GM12872 (cell line): ENCODE results near the gene MRPL42.

ENCODE experiments used
- CTCF ChIP-seq: IDR thresholded peaks from 3 replicates; pipeline ENCODE4 v1.5.1; 2011; ENCODE audit warnings: low read depth, mild to moderate bottlenecking, low read length, moderate library complexity; ENCODE audit not compliant: insufficient read depth

Gene MRPL42

GRCh38 chr12:93467351-93468007 is at the start of gene MRPL42:
TSS of gene MRPL42 (plus strand) at chr12:93467514. CDS start at chr12:93469286, 1,772 bp downstream.
- TF ChIP-seq CTCF = peak; percentile 87

GRCh38 chr12:93417967-93418480 is 49.3 kb upstream of the MRPL42 start:
- no peak for TF ChIP-seq CTCF

DNA sequence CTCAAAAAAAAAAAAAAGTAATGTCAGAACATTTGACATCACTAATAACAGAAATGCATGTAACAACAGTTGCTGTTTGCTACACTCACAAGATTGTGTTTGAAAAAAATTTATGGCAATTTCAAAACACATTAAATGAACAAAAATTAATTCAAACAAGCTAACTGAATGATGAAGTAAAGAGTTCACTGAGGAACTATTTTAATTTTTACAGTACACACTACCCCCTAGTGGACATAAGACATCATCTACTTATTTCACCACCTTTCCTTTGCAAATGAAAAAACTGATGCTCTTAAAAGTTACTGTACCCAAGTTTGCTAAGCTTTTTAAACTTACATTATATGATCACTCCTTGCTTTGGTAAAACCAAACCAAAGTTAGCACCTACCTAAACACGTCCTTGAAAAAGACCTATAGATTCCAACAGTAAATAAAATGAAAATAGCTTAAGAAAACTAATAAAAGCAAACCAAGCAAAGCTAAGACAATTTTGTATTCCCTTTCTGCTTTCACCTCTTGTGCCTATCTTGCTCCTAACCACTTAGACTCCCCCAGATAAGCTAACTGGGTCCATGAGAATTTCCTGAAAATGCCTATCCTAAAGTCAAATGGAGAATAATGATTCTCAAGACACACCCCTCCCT is 47.8 kb upstream of the MRPL42 start:
- TF ChIP-seq CTCF = peak; percentile 51

DNA sequence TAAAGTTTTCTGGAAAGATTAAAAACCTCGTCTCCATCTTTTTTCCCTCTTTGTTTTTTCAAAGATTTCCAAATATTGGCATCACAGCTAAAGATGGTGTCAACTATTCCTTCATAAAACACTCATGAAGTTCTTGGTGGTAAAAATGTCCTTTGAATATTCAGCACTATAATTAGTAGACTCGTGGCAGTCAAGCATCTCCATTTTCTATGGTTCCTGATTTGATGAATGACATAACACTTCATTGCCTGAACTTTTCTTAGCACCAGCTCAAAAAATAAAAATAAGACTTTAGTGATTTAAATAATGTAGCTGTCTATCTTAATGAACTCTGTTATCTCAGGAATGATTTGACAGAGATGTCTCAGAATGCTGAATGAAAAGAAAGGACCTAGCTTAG is 45.3 kb upstream of the MRPL42 start:
- TF ChIP-seq CTCF = no peak

- no peak for TF ChIP-seq CTCF
Observed at GRCh38 chr12:93425736-93426411, 41.4 kb upstream of the MRPL42 start.

- no peak for TF ChIP-seq CTCF
Observed at GRCh38 chr12:93426412-93426805, 40.9 kb upstream of the MRPL42 start.

DNA sequence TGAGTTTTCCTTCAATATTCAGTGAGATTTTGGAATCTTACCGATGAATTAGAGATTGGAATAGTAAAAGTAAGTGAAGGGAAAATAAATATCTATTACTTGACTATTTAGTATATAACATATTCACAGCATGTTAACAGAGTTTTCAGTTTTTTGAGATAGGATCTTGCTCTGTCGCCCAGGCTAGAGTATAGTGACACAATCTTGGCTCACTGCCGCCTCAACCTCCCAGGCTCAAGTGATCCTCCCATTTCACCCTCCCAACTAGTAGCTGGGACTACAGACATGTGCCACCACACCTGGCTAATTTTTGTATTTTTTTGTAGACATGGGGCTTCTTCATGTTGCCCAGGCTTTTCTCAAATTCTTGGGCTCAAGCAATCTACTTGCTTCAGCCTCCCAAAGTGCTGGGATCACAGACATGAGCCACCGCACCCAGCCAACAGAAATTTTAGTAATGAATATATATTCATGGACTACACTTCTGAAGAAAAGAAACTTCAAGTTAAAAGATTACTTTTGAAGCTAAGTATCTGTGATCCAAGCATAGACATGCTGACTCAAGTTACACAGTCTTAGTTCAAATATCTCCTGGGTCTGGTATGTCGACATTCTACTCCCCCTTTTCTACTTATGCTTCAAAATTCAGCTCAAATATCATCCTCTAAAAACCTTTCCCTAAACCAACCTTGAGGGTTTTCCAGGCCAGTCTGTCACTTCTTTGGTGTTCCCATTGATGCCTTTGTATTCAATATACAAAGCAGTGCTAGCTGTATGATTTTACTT is 39.3 kb upstream of the MRPL42 start:
- no peak for TF ChIP-seq CTCF
